DND-41 (cell line): Measurements from ENCODE around the gene HS3ST6.

Experiments used
- ATAC-seq: fragments of 200-7000 bp; cut with Tn5 transposase; 3 replicates; pipeline ENCODE4 v1.9.1; 2021; ENCODE audit warnings: low read depth; ENCODE audit not compliant: insufficient read depth
- DNase-seq: peaks from one replicate; pipeline ENCODE4 v3.0.0-alpha.2; 2020
- H2AFZ ChIP-seq: 2 replicates; pipeline ENCODE4 v1.6.0; 2012; ENCODE audit warnings: low read depth, low read length
- H3K27ac ChIP-seq: 2 replicates; pipeline ENCODE4 v1.5.1; 2012; ENCODE audit warnings: low read length, inconsistent platforms
- H3K27me3 ChIP-seq: fragments of 200-600 bp; sonication (generic); 2 replicates; pipeline ENCODE4 v1.6.0; 2012; ENCODE audit warnings: low read length, mild to moderate bottlenecking, inconsistent platforms; ENCODE audit not compliant: insufficient read depth, poor library complexity
- H3K36me3 ChIP-seq: 2 replicates; pipeline ENCODE4 v1.5.1; 2012; ENCODE audit warnings: low read length, inconsistent platforms; ENCODE audit not compliant: insufficient read depth
- H3K4me1 ChIP-seq: 2 replicates; pipeline ENCODE4 v1.5.1; 2012; ENCODE audit warnings: mild to moderate bottlenecking, low read length; ENCODE audit not compliant: insufficient read depth
- H3K4me2 ChIP-seq: 2 replicates; pipeline ENCODE4 v1.6.0; 2012; ENCODE audit warnings: mild to moderate bottlenecking, moderate library complexity, low read length, inconsistent platforms; ENCODE audit not compliant: insufficient read depth
- H3K4me3 ChIP-seq, 2 experiments: fragments of 200-600 bp in 1 of 2; shearing (Covaris generic) in 1 of 2; 2 replicates each; pipeline ENCODE4 v1.5.1; 2012 to 2016; ENCODE audit warnings: inconsistent platforms in 2 of 2, low read length in 2 of 2, mild to moderate bottlenecking in 2 of 2, low read depth in 1 of 2, moderate library complexity in 1 of 2
- H3K79me2 ChIP-seq: 2 replicates; pipeline ENCODE4 v1.6.0; 2012; ENCODE audit warnings: low read length, inconsistent platforms; ENCODE audit not compliant: insufficient read depth
- H3K9ac ChIP-seq: 2 replicates; pipeline ENCODE4 v1.6.0; 2012; ENCODE audit warnings: low read depth, mild to moderate bottlenecking, inconsistent platforms, low read length, moderate library complexity
- H3K9me3 ChIP-seq: 2 replicates; pipeline ENCODE4 v1.5.1; 2012; ENCODE audit warnings: low read length, moderate library complexity, mild to moderate bottlenecking, inconsistent platforms; ENCODE audit not compliant: insufficient read depth, severe bottlenecking
- H4K20me1 ChIP-seq: 2 replicates; pipeline ENCODE4 v1.6.0; 2012; ENCODE audit warnings: low read length; ENCODE audit not compliant: insufficient read depth
- EZH2 ChIP-seq: IDR thresholded peaks from 3 replicates; pipeline ENCODE4 v1.6.1; 2012; ENCODE audit warnings: borderline replicate concordance, low read depth, mild to moderate bottlenecking, moderate library complexity, low read length, inconsistent platforms; ENCODE audit not compliant: severe bottlenecking
- TF ChIP-seq, protein P1 (sequence below): IDR thresholded peaks from 2 replicates; pipeline ENCODE4 v1.5.1; 2012; ENCODE audit warnings: borderline replicate concordance, low read length, moderate library complexity, mild to moderate bottlenecking; ENCODE audit not compliant: poor library complexity, severe bottlenecking; ENCODE audit errors: extremely low read depth

Gene HS3ST6

DNA sequence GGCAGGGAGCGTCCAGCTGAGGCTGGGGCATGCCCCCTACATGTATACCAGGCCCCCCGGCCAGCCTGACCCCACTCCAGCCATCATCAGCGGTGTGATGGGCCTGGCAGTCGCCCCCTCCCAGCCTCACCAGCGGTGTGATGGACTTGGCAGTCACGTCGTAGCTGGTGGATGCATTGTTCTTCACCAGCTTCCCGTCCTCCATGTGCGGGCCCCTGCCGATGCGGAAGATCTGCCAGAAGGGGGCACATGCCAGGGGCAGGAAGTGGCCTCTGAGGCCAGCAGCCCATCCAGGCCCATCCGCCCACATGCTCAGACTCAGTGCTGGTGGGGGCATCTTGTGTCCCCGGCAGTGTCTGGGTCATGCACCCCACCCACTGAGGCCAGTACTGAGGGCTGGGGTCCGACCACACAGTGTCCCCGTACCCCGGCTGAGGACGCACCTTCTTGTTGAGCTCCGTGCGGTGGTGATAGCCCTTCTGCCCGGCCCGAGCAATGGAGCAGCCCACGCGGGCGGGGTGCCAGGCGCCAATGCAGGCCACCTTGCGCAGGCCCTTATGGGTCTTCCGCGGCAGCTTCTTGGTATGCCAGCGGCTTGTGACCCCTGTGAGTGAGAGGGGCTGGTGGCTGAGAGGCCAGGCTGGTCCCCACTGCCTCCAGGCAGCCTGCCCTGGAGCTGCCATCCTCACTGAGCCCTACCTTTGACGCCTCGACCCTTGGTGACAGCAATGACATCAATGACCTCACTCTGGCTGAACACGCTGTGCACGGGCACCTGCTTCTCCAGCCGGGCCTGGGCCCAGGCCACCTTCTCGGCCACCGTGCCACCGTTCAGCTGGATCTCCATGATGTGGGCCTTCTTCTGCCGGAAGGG lies 28.5 kb upstream of the HS3ST6 start:
- no peak for ATAC-seq
- no peak for DNase-seq
- no peaks in the 10 kb centered on the region for H3K36me3 ChIP-seq
- H3K9me3 ChIP-seq = no peaks in the 10 kb centered on the region
- H3K27ac ChIP-seq = no peak overlapping the region
- no peak overlapping the region for H3K9ac ChIP-seq
- no peak overlapping the region for H2AFZ ChIP-seq
- TF ChIP-seq EZH2 = no peak
- TF ChIP-seq, protein P1, sequence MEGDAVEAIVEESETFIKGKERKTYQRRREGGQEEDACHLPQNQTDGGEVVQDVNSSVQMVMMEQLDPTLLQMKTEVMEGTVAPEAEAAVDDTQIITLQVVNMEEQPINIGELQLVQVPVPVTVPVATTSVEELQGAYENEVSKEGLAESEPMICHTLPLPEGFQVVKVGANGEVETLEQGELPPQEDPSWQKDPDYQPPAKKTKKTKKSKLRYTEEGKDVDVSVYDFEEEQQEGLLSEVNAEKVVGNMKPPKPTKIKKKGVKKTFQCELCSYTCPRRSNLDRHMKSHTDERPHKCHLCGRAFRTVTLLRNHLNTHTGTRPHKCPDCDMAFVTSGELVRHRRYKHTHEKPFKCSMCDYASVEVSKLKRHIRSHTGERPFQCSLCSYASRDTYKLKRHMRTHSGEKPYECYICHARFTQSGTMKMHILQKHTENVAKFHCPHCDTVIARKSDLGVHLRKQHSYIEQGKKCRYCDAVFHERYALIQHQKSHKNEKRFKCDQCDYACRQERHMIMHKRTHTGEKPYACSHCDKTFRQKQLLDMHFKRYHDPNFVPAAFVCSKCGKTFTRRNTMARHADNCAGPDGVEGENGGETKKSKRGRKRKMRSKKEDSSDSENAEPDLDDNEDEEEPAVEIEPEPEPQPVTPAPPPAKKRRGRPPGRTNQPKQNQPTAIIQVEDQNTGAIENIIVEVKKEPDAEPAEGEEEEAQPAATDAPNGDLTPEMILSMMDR = no peak
- peaks cover 21% of the 10 kb centered on the region for H3K4me1 ChIP-seq
- H3K79me2 ChIP-seq = no peaks in the 10 kb centered on the region; the same call in none of the 2 replicates
- no peak overlapping the region for H3K4me2 ChIP-seq
- H3K27me3 ChIP-seq = no peaks in the 10 kb centered on the region
- no peaks in the 10 kb centered on the region; the same call in 1 of the 2 replicates for H4K20me1 ChIP-seq
- H3K4me3 ChIP-seq = no peak overlapping the region

DNA sequence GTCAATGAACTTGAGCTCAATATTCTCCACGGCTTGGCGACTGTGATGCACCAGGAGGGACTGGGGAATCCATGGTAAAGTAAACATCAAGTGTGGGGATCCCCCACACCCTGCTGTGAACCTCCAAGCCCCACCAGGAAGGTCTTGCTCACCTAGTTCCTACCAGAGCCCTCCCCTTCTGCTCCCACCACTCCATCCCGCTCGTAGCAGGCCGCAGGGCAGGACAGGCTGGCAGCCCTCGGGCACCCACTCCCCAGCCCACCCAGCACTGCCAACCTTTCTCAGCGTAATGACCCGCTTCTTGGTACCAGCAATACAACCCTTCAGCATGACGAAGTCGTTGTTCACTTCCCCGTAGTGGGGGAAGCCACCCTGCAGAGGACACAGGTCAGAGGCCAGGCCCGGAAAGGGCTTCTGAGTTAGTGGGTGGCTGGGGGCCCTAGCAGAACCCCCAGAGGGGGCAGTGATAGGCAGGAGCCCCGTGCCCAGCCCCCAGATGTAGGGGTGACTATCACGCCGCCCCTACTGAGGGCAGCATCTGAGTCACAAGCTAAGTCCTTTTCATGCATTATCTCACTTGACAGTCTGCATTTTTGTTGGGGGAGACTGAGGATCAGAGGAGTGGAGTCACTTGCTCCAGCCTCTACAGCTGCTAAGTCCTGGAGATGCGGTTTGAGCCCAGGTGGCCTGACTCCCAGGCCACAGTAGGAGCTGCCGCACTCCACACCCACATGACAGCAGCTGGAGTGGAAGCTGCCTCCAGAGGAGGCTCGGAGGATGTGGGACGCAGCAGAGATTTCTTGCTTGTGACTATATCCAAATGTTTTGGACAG lies 27.6 kb upstream of the HS3ST6 start:
- H3K9ac ChIP-seq = no peak overlapping the region
- H3K79me2 ChIP-seq = no peaks in the 10 kb centered on the region; the same call in none of the 2 replicates
- H3K27ac ChIP-seq = no peak overlapping the region
- H3K4me1 ChIP-seq = peaks cover 26% of the 10 kb centered on the region
- no peaks in the 10 kb centered on the region for H3K9me3 ChIP-seq
- H3K27me3 ChIP-seq = no peaks in the 10 kb centered on the region
- peaks cover 6% of the 10 kb centered on the region; the same call in 1 of the 2 replicates for H3K36me3 ChIP-seq
- no peaks in the 10 kb centered on the region; the same call in 1 of the 2 replicates for H4K20me1 ChIP-seq
- no peak overlapping the region for H3K4me2 ChIP-seq
- H2AFZ ChIP-seq = no peak overlapping the region
- TF ChIP-seq, protein P1 = no peak
- no peak for TF ChIP-seq EZH2
- H3K4me3 ChIP-seq = no peak overlapping the region
- ATAC-seq (no peak), DNase-seq (no peak)

DNA sequence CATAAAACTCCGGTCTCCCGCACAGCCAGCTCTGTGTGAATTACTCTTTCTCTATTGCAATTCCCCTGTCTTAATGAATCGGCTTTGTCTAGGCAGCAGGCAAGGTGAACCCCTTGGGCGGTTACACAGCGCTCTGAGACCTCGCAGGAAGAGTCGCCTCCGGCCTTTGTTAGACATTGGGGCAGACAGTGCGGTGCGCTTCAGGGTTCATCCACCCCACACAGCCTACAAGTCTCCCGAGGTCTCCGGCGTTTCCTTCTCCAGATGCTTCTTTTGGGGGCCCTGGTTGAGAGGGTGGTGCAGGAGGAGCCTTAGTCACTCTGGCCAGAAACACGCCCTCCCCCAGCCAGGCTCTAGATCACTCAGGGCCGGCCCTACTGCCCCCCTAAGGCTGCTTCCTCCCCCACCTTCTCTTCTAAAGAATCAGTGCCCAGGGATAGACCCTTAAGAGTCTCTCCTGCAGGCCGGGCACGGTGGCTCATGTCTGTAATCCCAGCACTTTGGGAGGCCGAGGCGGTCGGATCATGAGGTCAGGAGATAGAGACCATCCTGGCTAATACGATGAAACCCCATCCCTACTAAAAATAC lies 26.5 kb upstream of the HS3ST6 start:
- Histone ChIP-seq H3K27ac (no peak overlapping the region), H3K4me1 (peaks cover 26% of the 10 kb centered on the region), H3K36me3 (peaks cover 12% of the 10 kb centered on the region; the same call in 1 of the 2 replicates), H3K27me3 (no peaks in the 10 kb centered on the region), H4K20me1 (no peaks in the 10 kb centered on the region; the same call in 1 of the 2 replicates), H3K79me2 (no peaks in the 10 kb centered on the region; the same call in none of the 2 replicates), H3K4me2 (no peak overlapping the region), H3K9ac (no peak overlapping the region), H2AFZ (no peak overlapping the region), H3K9me3 (no peaks in the 10 kb centered on the region), H3K4me3 (no peak overlapping the region)
- no peak for TF ChIP-seq EZH2
- TF ChIP-seq, protein P1 = no peak
- ATAC-seq (no peak), DNase-seq (no peak)
